ENCODE data around the gene CMPK1.
"Not testable (repeated sequence)": the region's sequence is repeated elsewhere in the genome, so short reads cannot be mapped to it uniquely, and the experiment has no call there.

CMPK1 gene, protein sequence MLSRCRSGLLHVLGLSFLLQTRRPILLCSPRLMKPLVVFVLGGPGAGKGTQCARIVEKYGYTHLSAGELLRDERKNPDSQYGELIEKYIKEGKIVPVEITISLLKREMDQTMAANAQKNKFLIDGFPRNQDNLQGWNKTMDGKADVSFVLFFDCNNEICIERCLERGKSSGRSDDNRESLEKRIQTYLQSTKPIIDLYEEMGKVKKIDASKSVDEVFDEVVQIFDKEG
- 186 reads per million, percentile 92 among the genes with 10 or more reads in this experiment for total RNA-seq

DNA sequence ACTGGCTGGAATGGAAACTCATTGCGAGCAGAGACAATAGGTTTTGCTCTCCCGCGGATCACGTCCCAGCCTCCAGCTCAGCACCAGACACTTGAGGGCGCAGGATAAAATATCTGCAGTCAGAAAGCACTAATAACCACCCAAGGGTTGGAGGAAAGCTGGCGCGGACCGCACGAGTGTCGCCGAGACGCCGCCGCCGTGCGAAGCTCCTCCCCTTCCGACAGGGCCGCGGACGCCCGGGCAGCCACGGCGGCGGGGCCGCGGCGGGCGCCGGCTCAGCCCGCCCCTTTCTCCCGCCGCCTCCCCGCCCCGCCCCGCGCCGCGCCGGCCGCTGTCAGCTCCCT lies at the start of gene CMPK1:
CMPK1 (plus strand) TSS at position 213 of the 344 bp plus-strand sequence. CDS start 156 bp downstream, outside the sequence.
- peak; percentile 69 for DNase-seq

DNA sequence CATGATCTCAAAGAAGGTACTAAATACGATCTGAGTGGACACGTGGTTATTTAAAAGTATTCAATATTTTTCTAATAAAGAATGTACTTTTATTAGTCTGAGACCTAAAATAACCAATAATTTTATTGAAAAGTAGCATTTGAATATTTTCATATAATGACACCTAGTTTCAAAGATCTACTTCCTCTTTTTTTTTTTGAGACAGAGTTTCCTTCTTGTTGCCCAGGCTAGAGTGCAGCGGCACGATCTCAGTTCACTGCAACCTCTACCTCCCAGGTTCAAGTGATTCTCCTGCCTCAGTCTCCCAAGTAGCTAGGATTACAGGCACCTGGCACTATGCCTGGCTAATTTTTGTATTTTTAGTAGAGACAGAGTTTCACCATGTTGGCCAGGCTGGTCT lies 45.5 kb upstream of the CMPK1 start:
- not testable (repeated sequence) for DNase-seq

DNA sequence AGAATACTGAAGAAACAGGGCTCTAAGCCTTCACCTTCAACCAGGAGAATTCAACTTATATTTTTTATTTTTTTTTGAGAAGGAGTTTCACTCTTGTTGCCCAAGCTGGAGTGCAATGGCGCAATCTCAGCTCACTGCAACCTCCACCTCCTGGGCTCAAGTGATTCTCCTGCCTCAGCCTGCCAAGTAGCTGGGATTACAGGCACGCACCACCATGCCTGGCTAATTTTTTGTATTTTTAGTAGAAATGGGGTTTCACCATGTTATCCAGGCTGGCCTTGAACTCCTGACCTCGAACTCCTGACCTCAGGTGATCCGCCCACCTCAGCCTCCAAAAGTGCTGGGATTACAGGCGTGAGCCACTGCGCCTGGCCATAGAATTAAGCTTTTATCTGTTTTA lies 38.7 kb upstream of the CMPK1 start:
- DNase-seq: not testable (repeated sequence)

DNA sequence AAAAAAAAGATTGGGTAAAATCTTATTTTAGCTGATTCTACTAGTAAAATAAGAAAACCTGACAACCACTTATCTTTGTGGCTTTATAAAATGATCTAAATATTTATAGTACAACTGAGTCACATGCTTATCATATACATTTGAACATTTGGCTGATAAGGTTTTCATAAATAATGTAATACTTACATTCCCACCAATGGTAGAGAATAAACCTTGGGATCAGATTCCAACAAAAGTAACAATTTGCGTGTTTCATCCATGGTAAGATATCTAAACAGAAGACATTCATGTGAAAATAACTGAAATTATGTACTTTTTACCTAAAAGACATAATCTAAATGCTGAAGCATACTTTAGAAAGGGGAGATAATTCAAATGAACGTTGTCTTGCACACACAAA lies 38.0 kb upstream of the CMPK1 start:
- no peak for DNase-seq

DNA sequence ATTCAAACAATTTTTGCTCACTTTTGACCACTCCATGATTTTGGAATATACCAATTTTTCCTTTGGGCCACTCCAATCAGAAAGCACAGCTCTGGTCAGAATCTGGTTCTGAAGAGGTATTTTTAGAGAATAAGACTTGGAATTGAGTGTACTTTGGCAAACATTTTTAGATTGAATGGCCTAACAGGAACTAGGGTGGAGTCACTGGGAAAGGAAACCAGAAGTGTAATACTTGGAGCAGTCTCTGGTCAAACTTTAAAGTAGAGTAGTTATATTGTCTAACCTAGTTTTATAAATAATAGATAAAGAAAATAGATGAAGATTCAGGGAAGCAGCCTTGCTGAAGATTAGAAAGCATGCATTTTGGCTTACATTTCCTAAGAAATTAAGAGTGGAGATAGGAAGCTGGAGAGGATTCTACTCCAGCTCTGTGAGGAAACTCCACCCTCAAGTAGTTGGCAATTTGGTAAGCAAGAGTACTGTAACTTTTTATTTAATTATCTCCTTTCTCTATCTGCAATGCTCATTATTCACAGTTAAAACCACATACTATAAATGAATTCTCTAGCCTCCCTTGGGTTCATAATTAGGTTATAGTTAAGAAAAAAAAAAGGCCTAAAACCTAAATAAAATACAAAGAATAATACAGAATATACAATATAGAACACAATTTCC lies 35.4 kb upstream of the CMPK1 start:
- DNase-seq: no peak

DNA sequence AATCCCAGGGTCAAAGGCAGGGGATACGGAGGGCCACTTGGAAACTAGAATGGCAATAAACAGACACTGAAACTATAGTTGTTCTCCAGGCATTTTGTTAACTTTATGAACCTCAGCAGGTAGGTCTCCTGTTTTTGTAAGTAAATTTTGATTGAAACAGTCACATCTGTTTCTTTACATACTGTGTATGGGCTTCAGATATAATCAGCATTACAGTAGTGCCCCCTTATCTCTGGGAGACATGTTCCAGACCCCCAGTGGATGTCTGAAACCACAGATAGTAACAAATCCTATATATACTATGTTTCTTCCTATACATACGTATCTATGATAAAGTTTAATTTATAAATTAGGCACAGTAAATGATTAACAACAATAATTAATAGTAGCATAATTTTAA lies 31.1 kb upstream of the CMPK1 start:
- DNase-seq: no peak

DNA sequence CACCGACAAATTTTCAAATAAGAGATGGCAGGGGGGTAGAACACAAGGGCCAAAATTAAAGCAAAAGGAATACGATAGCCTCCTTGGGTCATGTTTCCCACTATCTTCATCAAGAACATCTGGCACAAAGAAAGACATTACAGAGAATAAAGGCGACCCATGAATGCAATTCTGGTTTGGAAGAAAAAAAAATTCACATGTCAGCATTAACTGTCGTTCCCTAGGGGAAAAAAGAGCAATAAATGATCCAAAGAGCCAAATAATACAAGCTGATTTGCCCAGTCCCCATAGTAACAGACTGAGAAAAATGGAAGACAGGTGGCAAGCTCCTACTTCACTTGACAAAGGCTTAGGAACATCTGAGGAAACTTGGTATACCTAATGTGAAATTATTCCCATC lies 24.2 kb upstream of the CMPK1 start:
- no peak for DNase-seq

DNA sequence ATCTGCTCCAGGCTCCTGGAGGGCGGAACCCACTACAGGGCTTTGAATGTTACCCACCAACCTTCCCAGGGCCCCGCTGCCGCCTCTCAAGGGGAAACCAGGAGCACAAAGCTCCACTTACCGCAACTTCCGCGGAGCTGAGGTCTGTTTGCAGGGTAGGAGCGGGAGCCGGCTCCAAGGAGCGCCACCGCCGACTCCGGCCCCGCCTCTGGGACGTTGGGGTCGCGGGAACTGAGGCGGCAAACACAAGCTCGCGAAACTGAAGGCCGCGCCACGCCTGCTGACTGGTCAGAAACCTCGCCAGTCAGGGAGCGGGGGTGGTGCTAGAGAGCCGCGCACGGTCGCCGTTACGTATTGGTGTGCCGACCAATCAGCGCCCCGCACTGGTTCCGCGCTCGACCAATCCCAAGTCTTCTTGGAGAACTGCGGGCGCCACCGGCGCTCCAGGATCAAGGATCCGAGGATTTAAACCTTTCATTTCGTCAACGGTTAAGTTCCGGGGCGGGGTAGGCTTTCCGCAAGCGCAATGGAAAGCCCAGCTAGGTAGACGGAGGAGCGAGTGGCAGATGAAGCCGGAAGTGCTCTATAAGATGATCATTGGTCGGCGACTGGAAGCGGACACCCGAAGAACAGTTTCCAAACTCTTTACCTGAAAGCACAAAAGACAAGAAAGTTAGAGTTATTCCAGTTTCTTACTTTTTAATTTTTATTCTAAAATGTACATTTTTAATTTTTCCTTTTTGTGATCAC lies 19.5 kb upstream of the CMPK1 start, which contains the start of gene STIL:
STIL (minus strand) TSS at position 233 of the 750 bp plus-strand sequence. CDS start 3,828 bp downstream, outside the sequence.
- DNase-seq: peak; percentile 95

DNA sequence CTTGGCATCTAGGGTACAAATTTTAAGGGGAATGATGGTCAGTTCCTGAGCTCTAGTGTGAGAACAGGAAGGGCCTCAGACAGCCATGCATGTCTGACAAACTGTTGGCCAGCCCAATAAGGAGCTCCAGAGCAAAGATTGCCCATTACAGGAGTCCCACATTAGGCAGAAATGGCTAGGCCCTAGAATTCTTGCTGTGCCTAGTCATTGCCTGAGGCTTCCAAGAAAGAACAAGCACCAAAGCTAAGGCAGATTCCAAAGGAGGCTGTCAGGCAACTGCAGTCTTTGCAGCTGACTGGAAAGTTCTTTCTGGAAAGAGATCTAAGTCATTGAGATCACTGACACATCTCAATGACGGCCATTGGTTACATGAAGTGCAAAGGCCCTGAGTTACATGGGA lies 15.7 kb upstream of the CMPK1 start:
- DNase-seq: no peak

DNA sequence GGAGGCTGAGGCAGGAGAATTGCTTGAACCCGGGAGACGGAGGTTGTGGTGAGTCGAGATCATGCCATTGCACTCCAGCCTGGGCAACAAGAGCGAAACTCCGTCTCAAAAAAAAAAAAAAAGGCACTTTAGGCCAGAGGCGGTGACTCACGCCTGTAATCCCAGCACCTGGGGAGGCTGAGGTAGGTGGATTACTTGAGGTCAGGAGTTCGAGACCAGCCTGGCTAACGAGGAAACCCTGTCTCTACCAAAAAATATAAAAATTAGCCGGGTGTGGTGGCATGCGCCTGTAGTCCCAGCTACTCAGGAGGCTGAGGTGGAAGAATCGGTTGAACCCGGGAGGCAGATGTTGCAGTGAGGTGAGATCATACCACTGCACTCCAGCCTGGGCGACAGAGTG lies 13.6 kb upstream of the CMPK1 start:
- DNase-seq: not testable (repeated sequence)

DNA sequence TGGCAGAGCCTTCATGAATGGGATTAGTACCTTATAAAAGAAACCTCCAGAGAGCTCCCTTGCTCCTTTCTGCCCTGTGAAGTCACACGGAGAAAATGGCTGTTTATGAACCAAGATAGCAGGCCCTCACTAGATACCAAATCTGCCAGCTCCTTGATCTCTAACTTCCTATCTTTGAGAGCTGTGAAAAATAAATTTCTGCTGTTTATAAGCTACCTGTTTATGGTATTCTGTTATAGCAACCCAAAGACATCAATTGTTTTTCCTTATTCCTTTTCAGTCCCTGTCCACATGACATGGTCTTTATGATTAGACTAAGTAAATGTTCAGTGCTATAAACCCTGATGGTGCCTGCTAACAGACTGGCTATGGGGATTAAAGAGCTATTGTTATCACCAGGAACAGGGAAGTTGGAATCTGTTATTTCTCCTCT lies 10.0 kb upstream of the CMPK1 start:
- DNase-seq: no peak

DNA sequence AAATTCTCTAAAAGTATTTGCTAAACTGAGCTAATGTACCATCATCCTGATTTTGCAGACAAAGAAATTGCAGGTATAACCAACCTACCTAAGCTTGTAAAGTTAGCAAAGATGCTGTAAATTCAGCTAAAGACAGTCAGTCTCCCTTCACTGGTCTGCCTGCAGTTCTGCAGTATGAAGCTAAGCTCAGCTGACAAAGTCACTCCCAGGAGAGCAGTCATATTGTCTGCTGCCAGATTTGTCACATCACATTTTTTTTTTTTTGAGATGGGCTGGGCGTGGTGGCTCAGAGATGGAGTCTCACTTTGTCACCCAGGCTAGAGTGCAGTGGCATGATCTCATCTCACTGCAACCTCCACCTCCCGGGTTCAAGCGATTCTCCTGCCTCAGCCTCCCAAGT lies 8.9 kb upstream of the CMPK1 start:
- no peak for DNase-seq

DNA sequence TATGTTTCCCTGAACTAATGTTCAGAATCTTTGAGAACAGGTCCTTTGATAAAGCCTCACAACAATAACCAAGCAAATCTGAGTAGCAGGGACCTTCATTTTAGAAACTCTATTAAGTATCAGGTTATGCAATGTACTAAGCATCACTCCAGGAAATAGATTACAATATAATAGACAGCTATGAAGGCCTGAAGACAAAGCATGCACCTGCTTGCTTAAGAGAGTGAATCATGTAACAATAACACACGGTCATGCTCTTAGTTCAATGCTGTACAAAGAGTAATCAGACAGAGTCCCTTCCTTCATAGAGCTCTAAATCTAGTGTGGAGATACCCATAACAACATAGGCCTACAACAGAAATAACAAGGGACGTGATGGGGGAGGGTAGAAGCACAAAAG lies 8.1 kb upstream of the CMPK1 start:
- no peak for DNase-seq

DNA sequence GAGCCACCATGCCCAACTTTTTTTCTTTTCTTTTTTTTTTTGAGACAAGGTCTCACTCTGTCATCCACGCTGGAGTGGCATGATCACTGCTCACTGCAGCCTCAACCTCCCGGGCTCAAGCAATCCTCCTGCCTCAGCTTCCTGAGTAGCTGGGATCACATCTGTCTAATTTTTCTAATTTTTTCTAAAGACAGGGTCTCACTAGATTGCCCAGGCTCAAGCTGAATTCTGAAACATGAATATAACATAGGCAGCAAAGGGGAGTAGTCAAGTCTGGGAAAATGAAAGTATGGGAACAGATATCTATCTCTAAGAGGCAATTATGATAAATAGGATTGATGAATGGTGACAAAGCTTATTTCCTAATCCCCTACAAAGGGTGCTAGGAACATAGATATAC lies 7.3 kb upstream of the CMPK1 start:
- DNase-seq: no peak

DNA sequence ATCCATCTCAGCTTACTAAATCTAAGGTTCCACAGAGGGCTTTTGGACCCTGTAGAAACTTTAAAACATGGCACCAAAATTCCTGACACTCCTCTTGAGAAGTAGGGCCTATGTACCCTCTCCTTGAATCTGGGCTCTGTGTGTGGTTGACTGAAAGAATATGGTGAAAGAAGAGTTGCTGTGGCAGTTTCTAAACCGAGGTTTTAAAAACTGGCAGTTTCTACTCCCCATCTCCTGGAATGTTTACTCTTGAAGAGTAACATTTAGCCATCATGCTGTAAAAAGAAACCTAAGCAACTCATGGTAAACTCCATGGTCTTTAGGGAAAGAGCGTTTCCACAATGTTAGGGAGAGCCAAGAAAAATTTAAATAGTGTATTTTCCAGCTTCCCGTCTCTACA lies 4.6 kb upstream of the CMPK1 start:
- no peak for DNase-seq

DNA sequence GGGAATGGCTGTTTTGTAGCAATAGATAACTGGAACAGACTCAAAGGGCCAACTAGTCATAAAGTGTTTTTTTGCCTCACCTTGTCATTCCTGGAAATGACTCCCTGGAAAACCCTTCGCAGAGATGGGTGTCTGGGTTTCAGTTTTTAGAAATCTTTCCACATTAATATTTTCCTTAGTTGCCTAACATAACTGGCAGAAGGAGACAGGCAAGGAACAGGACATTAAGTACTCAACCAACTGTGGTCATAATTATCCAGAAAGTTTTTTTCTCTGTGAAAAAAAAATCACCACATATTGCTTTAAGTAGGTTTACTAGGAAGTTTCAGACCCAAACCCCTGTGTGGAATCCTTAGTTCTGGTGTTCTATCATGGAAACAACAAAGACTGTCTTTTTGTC lies 3.4 kb upstream of the CMPK1 start:
- DNase-seq: no peak

DNA sequence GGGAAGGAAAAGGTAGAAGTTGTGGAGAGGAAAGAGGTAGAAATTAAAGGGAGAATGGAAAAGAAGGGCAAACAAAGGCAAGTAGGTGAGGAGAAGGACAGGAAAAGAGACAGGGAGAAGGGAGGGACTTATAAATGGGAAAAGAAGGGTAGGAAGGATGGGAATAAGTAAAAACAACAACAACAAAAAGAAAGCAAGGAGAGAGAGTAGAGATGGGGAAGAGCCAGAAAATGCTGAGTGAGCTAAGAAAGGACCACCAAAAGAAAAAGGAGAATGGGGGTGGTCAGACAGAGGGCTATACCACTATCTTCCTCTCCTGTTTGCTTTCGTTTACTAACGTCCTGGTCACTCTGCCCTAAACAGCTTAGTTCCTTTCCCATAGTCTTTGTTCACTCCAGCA lies 1.7 kb upstream of the CMPK1 start:
- no peak for DNase-seq

DNA sequence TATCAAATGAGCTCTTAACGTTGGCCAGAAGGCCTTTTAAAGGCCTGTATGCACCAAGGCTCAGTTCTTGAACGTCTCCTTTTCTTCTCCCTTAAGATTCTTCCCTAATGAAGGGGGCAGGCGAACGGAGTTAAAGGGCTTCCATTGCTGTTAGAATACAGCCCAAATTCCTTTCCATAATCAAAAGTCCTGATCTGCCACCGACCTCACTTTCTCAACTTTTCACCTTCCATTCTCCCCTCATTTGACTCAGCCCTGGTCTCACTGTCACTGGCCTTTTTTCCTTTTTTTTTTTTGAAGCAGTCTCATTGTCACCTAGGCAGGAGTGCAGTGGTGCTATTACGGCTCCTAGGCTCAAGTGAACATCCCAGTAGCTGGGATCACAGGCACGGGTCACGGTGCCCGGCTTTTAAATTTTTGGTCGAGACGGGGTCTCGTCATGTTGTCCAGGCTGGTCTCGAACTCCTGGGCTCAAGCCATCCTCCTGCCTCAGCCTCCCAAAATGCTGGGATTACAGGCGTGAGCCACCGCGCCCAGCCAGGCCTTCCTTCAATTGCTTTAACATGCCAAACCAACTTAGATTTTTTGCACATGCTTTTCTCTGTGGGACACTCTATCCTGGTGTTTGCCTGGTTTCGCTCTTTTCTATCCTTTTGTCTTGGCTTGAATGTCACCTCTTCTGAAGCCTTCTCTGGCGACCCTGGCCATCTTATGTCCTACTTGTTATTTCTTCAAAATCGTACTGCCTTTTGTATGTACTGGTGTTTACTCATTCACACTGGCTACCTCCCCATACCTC lies 612 bp upstream of the CMPK1 start:
- DNase-seq: no peak

DNA sequence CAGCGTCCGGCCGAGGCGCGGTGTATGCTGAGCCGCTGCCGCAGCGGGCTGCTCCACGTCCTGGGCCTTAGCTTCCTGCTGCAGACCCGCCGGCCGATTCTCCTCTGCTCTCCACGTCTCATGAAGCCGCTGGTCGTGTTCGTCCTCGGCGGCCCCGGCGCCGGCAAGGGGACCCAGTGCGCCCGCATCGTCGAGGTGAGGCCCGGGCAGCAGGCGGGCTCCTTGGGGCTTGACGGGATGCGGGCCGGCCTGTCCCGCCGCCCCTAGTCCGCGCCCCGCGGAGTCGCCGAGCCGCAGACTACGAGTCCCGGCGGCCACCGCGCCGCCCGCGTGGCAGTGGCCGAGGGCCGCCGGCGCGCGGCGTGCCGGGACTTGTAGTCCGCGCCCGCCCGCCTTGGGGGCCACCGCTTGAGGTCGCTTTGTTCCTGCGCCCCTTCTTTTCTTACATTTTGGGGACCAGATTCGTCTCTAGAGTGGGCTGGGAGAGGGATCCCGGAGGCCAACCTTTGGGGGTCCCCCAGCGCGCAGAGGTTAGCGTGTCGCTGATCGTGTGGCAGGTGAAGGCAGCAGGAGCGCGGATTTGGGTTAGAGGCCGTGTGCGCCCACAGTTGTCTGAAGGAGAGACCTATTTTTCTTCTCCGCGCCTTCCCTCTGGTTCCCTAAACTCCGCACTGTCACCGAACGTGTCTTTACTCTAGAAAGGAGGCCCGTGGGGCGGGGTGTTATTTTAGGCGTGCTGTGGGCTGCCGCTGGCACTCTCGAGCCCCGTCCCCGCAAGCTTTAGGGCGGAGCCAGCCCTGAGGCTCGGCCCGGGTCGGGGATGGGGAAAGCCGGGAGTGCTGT lies 553 bp downstream of the CMPK1 start:
- DNase-seq: peak; percentile 64

DNA sequence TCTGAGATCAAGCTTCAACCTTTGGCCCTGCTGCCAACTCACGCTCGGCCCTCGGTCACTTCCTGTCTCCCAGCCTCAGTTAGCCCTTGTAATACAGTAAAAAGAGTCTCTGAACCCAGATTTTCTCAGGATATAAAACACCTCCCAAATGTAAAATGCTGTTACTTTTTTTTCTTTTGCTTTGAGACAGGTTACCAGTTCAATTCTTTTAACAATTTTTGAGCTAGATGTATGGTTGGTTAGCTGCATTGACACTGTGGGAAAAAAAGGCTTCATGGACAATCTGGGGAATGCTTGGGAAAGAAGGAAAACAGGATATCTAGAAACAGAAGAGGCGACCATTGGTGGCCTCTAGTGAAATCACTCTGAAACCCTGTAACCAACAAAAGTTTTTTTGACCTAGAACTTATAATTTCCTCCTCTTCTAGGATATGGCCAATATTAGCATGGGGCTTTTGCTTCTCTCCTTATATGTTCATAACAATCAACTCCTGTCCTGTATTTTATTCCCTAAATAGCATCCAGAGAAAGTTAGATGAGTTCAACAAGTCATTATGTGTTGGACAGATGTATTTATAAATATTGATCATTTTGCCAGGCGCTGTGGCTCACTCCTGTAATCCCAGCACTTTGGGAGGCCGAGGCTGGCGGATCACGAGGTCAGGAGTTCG lies 1.3 kb downstream of the CMPK1 start:
- no peak for DNase-seq

DNA sequence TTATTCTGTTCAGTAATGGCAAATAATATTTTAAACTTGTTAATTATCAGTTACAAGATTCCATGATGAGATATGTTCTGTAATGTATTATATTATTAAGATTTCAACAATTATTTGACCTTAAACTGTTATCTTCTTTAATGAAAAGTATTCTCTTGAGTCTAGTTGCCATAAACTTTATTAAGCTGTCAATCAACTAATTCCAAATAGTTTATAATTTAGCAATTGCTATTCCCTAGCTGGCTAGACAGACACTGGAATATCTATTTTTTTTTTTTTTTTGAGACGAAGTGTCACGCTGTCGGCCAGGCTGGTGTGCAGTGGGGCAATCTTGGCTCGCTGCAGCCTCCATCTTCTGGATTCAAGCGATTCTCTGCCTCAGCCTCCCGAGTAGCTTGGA lies 3.8 kb downstream of the CMPK1 start:
- no peak for DNase-seq

All from effector CD4-positive, alpha-beta T cell (primary cell).